GM12864 (cell line): Measurements from ENCODE around the gene TSPAN12.

Source experiments
- DNase-seq: peaks from one replicate; pipeline ENCODE4 v3.0.0-alpha.2; 2011; ENCODE audit warnings: low read depth
- H3K4me3 ChIP-seq: 2 replicates; pipeline ENCODE4 v1.5.1; 2011; ENCODE audit warnings: mild to moderate bottlenecking, low read depth, low read length, control low read depth
- CTCF ChIP-seq: IDR thresholded peaks from 2 replicates; pipeline ENCODE4 v1.5.1; 2011; ENCODE audit warnings: low read depth, mild to moderate bottlenecking, moderate library complexity, low read length, control low read depth, inconsistent platforms; ENCODE audit errors: missing control alignments

Gene TSPAN12

GRCh38 chr7:120799147-120799546, 58.8 kb downstream of the TSPAN12 start:
- DNase-seq, result no peak
- H3K4me3 ChIP-seq, result no peak overlapping the region
- no peak for TF ChIP-seq CTCF

- TF ChIP-seq CTCF, result no peak
Measured at GRCh38 chr7:120797026-120797645, 60.8 kb downstream of the TSPAN12 start.

GRCh38 chr7:120794106-120794729, 63.7 kb downstream of the TSPAN12 start:
- TF ChIP-seq CTCF, result no peak
- H3K4me3 ChIP-seq, result no peak overlapping the region

More at GRCh38 chr7:120797026-120797645, 60.8 kb downstream of the TSPAN12 start:
- no peak overlapping the region for H3K4me3 ChIP-seq
- no peak for DNase-seq

GRCh38 chr7:120793213-120793936, 64.6 kb downstream of the TSPAN12 start:
- no peak for DNase-seq
- TF ChIP-seq CTCF, result no peak
- no peak overlapping the region for H3K4me3 ChIP-seq

More at GRCh38 chr7:120794106-120794729, 63.7 kb downstream of the TSPAN12 start:
- DNase-seq, result no peak

GRCh38 chr7:120792861-120793130, 65.1 kb downstream of the TSPAN12 start:
- DNase-seq, result no peak
- H3K4me3 ChIP-seq, result no peak overlapping the region
- no peak for TF ChIP-seq CTCF

GRCh38 chr7:120792091-120792860, 65.7 kb downstream of the TSPAN12 start:
- DNase-seq, result peak; percentile 35
- TF ChIP-seq CTCF, result peak; percentile 96

More at GRCh38 chr7:120792091-120792860, 65.7 kb downstream of the TSPAN12 start:
- H3K4me3 ChIP-seq, result no peak overlapping the region
